ENCODE measurements around the gene TENM3. TPM values are rescaled to one million over a fixed set of nuclear protein-coding genes. Genes with fewer than 3 reads are reported as not detected.

Gene TENM3
- total RNA-seq, 1 experiment from 2014 or later, result 71.0 TPM

- peaks cover 23% of the 10 kb centered on the region for H3K36me3 Mint-ChIP-seq
- ATAC-seq (no peak), DNase-seq (ENCODE audit: low spot score) (no peak)
- peaks cover 12% of the 10 kb centered on the region for H3K9me3 Mint-ChIP-seq
- ChIA-PET POLR2A (no interaction called here), CTCF (no interaction called here)
- TF ChIP-seq ERG (CRISPR knock-in tag; IDR thresholded peaks at IDR 0.05) (no peak), CREB1 (CRISPR knock-in tag; IDR thresholded peaks at IDR 0.05) (no peak), ZNF281 (CRISPR knock-in tag; IDR thresholded peaks at IDR 0.05) (no peak), ATF6 (CRISPR knock-in tag; IDR thresholded peaks at IDR 0.05) (no peak), KAT7 (CRISPR knock-in tag; IDR thresholded peaks at IDR 0.05; ENCODE audit: borderline replicate concordance) (no peak), ZNF263 (CRISPR knock-in tag; IDR thresholded peaks at IDR 0.05; ENCODE audit: low read depth) (no peak), NFYB (CRISPR knock-in tag; conservative IDR thresholded peaks at IDR 0.05; ENCODE audit: low read depth) (no peak)
- no peaks in the 10 kb centered on the region for H3K27me3 Mint-ChIP-seq (ENCODE audit: low read depth)
- peaks cover 42% of the 10 kb centered on the region for H3K4me1 Mint-ChIP-seq
- H3K27ac Mint-ChIP-seq, result no peak overlapping the region
- H3K4me3 Mint-ChIP-seq, result no peak overlapping the region
These were observed 18.5 kb downstream of the TENM3 start for GRCh38 chr4:182261651-182262223.

- Mint-ChIP-seq H3K4me1 (peaks cover 26% of the 10 kb centered on the region), H3K36me3 (peaks cover 39% of the 10 kb centered on the region), H3K27ac (no peak overlapping the region; the same call in 1 of the 2 replicates)
These were observed 20.4 kb downstream of the TENM3 start for GRCh38 chr4:182263562-182263961.

More at GRCh38 chr4:182263562-182263961, 20.4 kb downstream of the TENM3 start:
- no peak for ATAC-seq
- H3K27me3 Mint-ChIP-seq (ENCODE audit: low read depth), result no peaks in the 10 kb centered on the region
- CTCF ChIA-PET, result interaction anchor here (1.1 kb wide), 1 partner anchor 25 kb away, joined by 3 read pairs; no protein-coding TSS in a partner anchor
- no peak for TF ChIP-seq TCF7 (CRISPR knock-in tag; IDR thresholded peaks at IDR 0.05; ENCODE audit: low read depth)
- no peak for TF ChIP-seq KAT7 (CRISPR knock-in tag; IDR thresholded peaks at IDR 0.05; ENCODE audit: borderline replicate concordance)
- TF ChIP-seq FOXP4 (CRISPR knock-in tag; IDR thresholded peaks at IDR 0.05), result no peak
- no peak for TF ChIP-seq FOXK1 (CRISPR knock-in tag; IDR thresholded peaks at IDR 0.05)
- TF ChIP-seq OVOL2 (CRISPR knock-in tag; IDR thresholded peaks at IDR 0.05; ENCODE audit: borderline replicate concordance), result no peak
- TF ChIP-seq ZNF425 (CRISPR knock-in tag; conservative IDR thresholded peaks at IDR 0.05), result no peak
- no peak for TF ChIP-seq NR2C2 (CRISPR knock-in tag; IDR thresholded peaks at IDR 0.05)
- no peak for TF ChIP-seq ELF4 (CRISPR knock-in tag; IDR thresholded peaks at IDR 0.05; ENCODE audit: low read depth)
- TF ChIP-seq JUN (CRISPR knock-in tag; IDR thresholded peaks at IDR 0.05), result no peak
- no peak for DNase-seq (ENCODE audit: low spot score)
- no peak overlapping the region for H3K4me3 Mint-ChIP-seq
- H3K9me3 Mint-ChIP-seq, result peaks cover 22% of the 10 kb centered on the region
- POLR2A ChIA-PET, result no interaction called here
